Ammon's horn (tissue), 1 donor: ENCODE results near the gene SLC17A5.
"Not testable (repeated sequence)": the region's sequence is repeated elsewhere in the genome, so short reads cannot be mapped to it uniquely, and the experiment has no call there.

Experiments
- DNase-seq: peaks from one replicate; pipeline ENCODE4 v3.0.0-alpha.2; 2016; ENCODE audit warnings: low spot score

SLC17A5 gene

GRCh38 chr6:73653571-73654424, at the start of gene SLC17A5:
Gene SLC17A5 (minus strand): TSS chr6:73653992. CDS start chr6:73653886, 106 bp downstream.
- peak; percentile 95 for DNase-seq

GRCh38 chr6:73703466-73703865, 49.7 kb upstream of the SLC17A5 start:
- DNase-seq = no peak

DNA sequence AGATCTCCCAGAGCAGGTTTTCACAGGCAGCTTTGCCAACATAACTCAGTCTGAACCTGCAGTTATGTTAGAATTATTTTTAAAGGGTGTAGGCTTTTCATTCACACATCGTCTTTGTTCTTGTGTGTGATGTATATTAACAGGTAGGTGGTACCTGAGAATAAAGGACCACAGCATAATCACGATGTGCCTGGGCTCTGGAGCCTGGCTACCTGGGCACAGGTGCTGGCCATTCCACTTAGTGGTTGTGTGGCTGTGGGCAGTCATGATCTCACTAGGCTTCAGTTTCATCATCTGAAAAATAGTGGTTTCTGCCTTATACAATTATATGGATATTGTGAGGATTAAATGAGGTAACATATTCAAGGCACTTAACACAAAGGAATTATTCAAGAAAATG, 48.7 kb upstream of the SLC17A5 start:
- peak; percentile 8 for DNase-seq

- DNase-seq = no peak
Measured at GRCh38 chr6:73699676-73700459, 46.1 kb upstream of the SLC17A5 start.

- DNase-seq = no peak
Measured at GRCh38 chr6:73696966-73697655, 43.3 kb upstream of the SLC17A5 start.

DNA sequence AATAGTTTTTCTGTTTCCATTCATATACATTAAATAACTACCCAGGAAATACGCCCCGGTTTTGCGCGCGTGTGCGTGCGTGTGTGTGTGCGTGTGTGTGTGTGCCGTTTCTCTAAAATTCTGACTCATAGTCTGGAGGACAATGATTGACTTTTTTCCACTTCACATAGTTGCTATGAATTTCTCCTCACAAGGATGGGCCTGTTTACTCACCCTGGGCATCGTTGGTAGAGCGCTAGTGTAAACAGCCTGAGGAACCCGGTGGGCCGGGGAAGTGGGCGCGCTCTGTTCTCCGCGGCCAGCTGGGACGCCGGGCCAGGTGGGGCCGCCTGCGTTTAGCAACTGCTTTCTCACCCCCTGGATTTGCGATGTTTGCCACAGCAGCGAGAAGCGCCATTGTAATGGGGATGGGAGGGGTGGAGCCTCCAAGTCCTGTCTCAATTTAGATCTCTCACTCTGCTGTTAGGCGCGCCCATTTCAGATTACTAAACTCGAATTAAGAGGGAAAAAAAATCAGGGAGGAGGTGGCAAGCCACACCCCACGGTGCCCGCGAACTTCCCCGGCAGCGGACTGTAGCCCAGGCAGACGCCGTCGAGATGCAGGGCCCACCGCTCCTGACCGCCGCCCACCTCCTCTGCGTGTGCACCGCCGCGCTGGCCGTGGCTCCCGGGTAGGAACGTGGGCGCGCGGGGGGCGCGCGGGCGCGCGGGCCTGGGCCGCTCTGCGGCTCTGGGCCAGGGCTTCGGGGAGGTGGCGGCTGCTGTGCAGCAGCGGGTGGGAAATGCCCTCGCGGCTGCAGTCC, 42.0 kb upstream of the SLC17A5 start, which contains the start of gene CD109:
Gene CD109 (plus strand): TSS at position 585 of the 803 bp plus-strand sequence. CDS start 13 bp downstream, at position 598.
- peak; percentile 51 for DNase-seq

GRCh38 chr6:73694711-73695411, 41.1 kb upstream of the SLC17A5 start:
- DNase-seq = peak; percentile 60

- DNase-seq = no peak
Measured at GRCh38 chr6:73691512-73691911, 37.7 kb upstream of the SLC17A5 start.

DNA sequence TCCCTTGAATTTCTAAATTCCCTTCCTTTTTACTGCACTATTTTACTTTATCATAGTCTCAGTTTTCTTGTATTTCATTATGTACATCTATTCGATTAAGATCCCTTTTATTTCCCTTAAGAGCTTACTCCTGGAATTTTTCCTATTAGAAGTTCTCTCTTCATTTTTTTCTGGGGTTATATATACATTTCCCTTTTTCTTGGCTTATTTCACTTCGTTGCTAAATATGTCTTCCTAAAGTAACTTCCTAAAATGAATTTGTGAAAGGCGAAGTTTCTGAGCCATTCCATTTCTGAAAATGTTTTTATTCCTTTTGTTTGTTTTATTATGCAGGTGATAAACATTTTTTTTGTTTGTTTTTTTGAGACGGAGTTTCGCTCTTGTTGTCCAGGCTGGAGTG, 36.3 kb upstream of the SLC17A5 start:
- no peak for DNase-seq

- no peak for DNase-seq
Measured at GRCh38 chr6:73688351-73688750, 34.6 kb upstream of the SLC17A5 start.

GRCh38 chr6:73683574-73683973, 29.8 kb upstream of the SLC17A5 start:
- DNase-seq = not testable (repeated sequence)

DNA sequence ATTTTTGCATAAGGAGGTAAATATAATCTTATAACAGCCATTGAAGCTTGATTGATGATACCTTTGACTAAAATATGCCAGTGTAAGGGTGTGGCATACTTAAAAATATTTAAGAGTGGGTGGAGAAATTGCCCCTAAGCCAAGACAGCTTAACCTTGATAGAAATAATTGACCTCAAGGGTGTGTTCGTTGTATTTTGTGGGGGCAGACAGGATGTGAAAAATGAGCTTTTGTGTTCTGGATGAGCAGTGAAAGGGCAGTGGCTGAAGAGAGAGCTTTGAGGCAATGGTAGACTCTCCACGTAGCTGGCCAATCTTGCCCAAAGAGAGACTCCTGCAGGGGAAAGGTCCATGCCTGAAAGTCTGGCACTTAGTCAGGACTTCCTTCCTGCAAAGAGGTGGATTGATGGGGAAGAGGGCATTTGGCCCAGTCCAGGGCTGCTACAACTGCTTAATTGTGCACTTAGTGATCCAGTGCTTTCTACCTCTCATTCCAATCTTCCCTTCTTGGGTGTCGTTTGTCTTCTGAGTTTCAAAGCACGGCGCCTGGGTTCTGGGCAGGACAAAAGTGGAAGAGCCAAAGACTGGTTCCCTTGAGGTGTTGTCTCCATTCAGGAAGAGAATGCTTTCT, 26.6 kb upstream of the SLC17A5 start:
- no peak for DNase-seq

DNA sequence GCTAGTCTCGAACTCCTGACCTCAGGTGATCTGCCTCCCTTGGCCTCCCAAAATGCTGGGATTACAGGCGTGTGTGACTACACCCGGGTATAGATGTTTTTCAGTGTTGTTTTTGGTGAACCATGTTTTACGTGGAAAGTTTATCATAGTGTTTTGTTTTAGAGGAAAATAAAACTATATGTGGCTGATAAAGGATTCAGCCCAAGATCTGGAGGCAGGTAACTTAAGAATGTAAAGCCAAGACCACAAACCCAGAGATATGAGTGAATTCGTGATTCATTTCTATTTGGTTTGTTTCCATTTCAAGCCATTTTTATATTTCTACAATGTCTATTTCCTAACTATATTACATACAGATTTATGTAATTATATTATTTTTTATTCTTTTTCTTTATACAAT, 26.1 kb upstream of the SLC17A5 start:
- DNase-seq = not testable (repeated sequence)

DNA sequence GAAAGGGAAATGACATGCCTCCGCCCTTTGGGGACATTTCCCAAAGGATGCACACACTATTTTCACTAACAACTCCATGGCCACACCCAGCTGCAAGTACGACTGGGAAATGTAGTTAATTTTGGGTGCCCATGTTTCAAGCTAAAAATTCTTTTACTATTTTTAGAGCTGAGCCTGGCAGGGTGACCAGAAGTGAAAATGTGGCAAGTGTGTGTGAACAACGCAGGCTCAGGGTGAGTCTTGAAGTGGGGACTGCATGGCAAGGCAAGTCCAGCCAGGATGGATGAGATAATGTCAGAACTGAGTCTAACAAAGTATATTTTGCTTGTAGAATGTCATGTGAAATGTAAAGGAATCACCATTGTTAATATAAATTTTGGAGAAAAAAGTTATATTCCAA, 25.2 kb upstream of the SLC17A5 start:
- no peak for DNase-seq

DNA sequence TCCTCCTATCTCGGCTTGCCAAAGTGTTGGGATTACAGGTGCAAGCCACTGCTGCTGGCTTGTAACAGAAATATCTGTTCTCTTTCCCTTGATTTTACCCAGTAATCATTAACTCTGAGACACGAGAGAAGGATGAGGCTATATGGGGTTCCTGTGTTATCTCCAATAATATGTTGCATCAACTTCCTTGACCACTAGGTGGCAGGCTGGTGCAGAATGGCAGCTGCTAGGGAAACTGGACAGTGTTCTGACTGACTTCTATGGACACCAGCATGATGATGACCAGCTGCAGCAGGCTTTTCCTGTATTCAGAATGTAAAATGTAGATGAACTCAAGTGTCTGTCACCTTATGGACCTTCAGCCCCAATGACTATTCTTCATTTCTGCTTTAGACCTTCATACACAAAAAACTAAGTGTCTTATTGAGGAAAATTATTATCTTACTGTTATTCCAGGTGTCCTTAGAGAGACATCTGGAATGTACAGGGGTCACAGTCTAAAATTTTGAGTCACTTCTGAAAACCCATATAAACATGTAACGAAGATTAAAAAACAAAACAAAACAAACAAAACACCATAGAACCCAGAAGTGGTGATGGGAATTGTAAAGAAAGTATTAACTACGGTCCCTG, 21.8 kb upstream of the SLC17A5 start:
- DNase-seq = peak; percentile 90

DNA sequence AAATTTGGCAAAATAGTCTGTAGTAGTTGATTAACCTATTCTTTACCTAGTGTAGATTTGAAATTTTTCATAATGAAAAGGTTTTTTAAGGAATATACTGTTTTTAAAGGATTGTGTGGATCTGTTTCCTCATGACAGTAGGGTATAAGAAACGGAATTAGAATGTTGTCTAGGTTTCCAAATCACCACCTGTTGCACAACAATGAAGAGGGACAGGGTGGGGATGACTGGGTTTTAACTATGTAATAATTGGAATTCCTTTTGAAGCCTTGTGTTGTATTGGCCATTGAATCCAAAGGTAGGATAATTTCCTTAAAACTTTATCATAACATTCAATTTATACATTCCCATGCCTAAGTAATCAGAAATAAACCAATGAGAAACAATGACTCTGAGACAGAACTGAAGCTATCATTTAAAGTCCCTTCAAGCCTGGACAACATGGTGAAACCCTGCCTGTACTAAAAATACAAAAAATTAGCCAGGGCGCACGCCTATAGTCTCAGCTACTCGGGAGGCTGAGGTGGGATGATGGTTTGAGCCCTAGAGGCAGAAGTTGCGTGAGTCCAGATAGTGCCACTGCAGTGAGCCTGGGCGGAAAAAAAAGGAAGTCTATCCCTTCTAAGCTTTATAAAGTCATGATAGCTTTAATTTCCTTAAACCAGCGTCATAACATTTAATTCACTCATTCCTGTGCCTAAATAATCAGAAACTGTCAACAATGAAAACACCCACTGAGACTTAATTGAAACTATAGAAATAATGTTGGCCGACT, 18.3 kb upstream of the SLC17A5 start:
- no peak for DNase-seq

GRCh38 chr6:73669005-73669404, 15.2 kb upstream of the SLC17A5 start:
- DNase-seq = no peak

DNA sequence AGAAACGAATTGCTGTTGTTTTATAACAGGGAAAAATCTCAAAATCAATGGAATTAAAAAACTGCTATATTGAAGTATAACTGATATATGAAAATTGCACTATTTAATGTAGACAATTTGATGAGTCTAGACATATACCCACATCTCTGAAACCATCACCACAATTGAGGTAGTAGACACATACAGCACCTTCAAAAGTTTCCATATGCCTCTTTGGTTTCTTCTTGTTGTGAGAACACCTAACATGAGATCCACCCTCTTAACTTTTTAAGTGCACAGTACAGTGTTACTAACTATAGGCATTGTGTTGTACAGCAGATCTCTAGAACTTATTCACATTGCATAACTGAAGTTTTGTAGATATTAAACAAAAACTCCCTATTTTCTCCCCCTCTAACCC, 14.0 kb upstream of the SLC17A5 start:
- no peak for DNase-seq

- DNase-seq = no peak
Measured at GRCh38 chr6:73666393-73666792, 12.6 kb upstream of the SLC17A5 start.
